Activated T-cell treated with anti-CD3 and anti-CD28 coated beads for 24 hours (primary cell): ENCODE results near the gene GABARAP.

Source experiments
- DNase-seq: peaks from one replicate; pipeline ENCODE4 v3.0.0-alpha.2; 2020; ENCODE audit warnings: low read depth

Gene GABARAP

DNA sequence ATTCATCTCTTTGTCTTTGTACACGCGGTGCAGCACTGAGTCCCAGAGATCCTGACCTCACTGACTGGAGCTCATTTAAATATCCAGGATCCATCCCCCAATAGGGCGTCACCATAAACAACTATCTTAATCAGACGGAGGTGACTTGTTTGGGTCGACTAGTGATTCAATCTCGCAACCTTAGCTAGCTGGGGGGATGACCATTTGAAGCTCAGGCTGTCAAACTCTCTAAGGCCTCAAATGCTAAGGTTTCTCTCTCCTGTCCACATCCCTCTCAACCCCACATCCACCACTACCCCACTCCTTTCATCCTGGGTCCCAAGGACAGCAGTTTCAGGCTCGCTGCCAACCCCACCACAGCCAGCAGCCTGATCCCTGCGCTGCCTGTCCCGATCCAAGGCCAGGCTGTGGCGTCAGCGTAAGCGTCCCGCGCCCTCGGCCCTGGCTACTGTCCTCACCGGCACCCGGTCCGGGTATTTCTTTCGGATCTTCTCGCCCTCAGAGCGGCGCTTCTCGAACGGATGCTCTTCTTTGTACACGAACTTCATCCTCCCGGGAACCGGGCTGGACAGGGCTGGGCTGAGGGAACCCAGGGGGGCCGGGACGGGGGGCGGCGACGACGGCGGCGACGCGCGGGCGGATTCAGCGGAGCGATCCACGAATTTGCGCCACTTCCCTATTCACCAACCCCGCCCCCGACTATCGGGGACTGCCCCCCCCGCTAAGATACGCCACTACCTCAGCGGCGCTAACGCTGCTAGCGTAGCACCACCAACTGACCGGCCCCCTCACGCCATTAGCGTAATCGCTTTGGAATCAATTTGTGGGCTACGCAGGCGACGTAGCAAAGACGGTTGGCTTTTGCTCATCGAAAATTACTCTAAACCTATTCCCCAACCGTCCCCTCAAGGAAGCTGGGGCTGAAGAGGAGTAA is at the start of gene GABARAP:
Gene GABARAP (minus strand): TSS at position 667 of the 934 bp plus-strand sequence. CDS start 119 bp downstream, at position 548.
- DNase-seq = peak; percentile 90

DNA sequence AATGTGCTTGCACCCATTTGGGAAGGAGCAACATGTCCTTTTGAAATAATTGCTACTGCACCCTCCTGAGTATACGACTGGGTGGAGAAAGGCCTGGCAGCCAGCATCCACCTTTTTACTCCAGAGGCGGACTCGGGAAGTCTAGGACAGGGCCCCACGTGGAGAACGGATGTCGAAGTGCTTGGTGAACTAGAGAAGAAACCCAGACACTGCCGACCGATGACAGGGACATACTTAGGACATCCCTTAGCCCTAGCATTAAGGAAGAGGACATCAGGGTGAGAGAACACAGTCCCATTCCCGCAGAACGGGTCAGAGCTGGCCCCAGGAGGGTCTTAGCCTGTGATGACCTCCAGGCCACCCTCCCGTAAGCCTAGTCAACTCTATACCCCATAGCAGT is 48.4 kb upstream of the GABARAP start:
- no peak for DNase-seq

DNA sequence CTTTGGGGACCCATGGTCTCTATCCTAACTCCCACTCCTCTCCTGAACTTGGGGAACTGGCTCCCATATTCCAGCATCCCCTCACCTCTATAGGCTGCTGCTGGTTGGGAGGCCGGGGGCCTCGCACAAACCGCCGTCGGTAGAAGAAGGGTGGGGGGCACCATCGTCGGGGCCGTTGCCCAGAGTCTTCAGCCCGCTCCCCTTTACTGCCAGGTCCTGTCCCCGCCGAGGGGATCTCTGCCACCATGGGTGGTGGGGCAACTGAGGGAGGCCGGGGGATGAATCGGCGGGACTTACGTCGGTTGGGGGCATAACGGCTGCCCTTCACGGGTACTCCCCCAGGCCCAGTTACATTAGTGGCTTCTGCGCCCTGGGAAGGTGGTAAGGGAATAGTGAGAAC is 47.9 kb upstream of the GABARAP start:
- DNase-seq = no peak

DNA sequence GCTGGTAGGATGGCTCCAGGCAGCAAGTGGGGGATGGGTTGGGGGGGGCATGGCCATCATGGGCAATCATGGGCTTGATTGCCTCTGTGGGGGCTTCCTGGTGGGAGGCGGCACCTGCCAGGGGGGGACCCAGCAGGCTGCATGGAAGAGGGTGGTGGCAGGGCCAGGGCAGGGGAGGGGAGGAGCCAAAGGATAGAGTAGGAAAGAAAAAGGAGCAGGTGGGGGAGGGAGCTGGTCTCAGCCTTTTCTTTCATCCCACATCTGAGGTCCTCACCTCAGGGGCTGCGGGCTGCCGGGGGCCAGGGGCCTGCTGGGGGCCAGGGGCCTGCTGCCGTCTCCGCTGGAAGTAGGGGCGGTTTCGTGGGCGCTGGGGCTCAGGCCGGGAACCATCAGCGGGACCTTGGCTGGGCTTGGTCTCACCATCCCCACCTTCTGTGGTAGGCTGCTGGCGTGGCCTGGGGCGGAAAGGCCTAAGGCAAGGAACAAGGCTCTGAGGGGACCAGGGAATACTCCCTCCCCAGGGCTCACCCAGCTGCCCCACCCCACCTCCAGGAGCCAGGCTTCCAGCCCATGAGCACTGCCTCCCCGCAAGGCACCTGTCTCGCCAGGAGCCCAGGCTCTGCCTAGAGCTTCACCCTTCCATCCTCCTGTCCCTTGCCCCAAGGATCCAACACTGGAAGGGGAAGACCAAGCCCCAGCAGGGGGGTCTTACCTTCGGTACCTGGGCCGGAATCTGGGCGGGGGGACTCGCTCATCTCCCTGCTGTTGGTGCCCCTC is 47.2 kb upstream of the GABARAP start:
- DNase-seq = no peak

DNA sequence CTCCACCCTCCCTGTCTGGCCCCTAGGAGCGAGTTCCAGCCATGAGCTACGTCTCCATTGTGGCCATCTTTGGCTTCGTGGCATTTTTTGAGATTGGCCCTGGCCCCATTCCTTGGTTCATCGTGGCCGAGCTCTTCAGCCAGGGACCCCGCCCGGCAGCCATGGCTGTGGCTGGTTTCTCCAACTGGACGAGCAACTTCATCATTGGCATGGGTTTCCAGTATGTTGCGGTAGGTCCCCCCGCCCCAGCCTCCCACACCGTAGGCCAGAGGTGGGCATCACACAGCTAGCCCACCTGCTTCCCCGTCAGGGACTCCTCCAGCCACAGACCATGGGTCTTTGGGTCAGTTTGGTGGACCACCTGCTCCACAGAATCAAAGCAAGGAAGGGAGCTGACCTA is 43.4 kb upstream of the GABARAP start:
- DNase-seq = no peak

DNA sequence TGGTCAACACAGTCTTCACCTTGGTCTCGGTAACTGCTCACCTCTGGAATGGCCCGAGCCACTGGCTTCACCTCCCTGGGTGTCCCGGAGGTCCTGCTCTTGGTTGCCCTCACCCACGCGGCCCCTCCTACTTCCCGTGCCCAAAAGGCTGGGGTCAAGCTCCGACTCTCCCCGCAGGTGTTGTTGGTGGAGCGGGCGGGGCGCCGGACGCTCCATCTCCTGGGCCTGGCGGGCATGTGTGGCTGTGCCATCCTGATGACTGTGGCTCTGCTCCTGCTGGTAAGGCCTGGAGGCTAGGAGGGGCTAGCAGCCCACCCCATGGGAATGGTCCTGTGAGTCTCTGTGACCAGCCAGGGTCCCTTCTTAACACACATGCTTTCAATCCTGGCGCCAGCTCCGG is 42.7 kb upstream of the GABARAP start:
- DNase-seq = no peak

DNA sequence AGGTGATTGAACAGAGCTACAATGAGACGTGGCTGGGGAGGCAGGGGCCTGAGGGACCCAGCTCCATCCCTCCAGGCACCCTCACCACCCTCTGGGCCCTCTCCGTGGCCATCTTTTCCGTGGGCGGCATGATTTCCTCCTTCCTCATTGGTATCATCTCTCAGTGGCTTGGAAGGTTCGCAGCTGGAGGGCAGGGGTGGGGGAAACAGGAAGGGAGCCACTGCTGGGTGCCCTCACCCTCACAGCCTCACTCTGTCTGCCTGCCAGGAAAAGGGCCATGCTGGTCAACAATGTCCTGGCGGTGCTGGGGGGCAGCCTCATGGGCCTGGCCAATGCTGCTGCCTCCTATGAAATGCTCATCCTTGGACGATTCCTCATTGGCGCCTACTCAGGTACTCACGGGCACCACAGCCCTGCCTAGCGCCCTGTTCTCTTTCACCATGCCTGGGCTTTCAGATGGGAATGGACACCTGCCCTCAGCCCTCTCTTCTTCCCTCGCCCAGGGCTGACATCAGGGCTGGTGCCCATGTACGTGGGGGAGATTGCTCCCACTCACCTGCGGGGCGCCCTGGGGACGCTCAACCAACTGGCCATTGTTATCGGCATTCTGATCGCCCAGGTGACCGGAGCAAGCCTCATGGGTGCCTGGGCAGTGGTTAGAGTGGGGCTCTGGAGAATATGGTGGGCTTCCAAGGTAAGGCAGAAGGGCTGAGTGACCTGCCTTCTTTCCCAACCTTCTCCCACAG is 41.4 kb upstream of the GABARAP start:
- DNase-seq = no peak

DNA sequence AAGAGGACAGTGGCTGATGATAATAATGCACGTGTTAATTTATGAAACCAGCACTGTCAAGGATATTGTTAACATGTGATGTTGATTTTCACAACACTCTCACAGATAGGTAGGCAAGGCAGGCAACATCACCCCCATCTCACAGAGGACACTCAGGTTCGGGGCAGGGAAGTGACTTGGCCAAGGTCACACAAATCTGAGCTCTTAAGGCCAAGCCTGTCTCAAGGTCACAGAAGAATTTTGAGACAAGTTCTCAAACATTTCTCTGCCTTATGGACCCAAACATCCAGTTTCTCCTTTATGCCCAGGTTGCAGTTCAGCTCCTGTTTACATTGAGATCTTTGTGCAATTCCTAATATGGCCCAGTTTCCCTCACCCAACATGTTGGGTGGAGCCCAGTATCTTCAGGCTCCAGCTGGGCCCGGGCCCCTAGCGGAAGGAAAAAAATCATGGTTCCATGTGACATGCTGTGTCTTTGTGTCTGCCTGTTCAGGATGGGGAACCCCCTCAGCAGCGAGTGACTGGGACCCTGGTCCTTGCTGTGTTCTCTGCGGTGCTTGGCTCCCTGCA is 40.6 kb upstream of the GABARAP start:
- DNase-seq = no peak

DNA sequence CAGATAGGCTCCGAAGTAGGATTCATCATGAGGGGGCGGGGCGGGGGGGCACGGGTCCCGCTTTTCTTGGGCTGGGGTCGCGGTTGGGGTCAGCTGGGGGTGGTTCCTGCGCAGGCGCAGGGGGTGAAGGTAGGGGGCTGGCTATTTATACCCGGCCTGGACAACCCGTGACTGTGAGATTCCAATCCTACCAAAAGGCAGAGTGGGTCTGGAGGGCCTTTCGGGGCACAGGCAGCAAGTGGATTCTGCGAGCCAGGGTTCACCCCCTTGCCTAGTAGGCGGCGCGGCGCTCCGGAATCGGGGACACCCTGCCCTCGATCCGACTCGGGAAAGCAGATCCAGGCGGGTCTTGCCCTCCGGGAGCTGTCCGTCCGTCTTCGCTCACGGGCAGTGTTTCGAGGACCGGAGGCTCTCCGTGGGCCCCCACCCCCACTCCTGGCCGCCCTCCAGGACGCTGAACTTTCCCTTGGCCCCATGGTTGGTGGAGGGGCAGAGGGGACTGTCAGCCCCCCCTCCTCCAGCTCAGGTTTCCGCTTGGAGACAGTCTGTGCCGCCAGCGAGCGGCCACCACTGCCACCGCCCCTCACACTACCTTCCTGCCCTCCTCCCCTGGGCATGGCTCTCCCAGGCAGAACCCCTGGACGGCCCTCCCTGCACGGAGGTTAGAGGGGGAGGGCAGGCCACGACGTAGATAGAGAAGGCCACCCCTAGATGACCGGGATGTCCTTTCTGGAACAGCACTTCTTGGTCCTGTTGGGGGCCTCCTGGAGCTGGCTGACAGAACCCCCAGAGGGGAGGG is 39.9 kb upstream of the GABARAP start:
- DNase-seq = no peak

DNA sequence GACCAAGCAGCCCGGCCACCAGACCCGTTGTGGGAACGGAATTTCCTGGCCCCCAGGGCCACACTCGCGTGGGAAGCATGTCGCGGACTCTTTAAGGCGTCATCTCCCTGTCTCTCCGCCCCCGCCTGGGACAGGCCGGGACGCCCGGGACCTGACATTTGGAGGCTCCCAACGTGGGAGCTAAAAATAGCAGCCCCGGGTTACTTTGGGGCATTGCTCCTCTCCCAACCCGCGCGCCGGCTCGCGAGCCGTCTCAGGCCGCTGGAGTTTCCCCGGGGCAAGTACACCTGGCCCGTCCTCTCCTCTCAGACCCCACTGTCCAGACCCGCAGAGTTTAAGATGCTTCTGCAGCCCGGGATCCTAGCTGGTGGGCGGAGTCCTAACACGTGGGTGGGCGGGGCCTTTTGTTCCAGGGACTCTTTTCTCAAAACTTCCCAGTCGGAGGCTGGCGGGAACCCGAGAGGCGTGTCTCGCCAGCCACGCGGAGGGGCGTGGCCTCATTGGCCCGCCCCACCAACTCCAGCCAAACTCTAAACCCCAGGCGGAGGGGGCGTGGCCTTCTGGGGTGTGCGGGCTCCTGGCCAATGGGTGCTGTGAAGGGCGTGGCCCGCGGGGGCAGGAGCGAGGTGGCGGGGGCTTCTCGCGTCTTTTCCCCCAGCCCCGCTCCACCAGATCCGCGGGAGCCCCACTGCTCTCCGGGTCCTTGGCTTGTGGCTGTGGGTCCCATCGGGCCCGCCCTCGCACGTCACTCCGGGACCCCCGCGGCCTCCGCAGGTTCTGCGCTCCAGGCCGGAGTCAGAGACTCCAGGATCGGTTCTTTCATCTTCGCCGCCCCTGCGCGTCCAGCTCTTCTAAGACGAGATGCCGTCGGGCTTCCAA is 39.1 kb upstream of the GABARAP start, which contains the start of gene SLC2A4:
Gene SLC2A4 (plus strand): TSS at position 645 of the 879 bp plus-strand sequence. CDS start 217 bp downstream, at position 862.
- DNase-seq = peak; percentile 89

DNA sequence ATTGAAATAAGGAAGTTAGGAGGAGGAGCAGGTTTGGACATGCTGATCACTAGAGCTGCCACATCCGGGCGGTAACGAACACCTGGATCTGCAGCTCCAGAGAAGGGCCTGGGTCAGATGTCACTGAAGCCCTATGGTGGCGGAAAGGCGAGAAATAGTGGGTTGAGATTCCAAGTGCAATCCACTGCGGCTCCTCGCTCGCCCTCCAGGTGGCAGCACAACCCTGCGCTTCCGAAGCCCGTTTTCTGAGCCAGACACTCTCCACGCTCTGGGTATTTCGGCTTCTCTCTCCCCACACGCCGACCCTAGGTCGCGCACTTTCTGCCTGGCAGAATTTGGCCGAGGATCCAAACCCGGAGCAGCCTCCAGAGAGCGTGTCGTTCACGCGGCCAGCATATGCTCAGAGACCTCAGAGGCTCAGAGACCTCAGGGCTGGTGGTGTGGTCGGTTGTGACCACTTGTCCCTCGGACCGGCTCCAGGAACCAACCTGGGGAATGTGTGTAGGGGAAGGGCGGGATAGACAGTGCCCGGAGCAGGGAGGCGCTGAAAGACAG is 38.3 kb upstream of the GABARAP start:
- peak; percentile 78 for DNase-seq

DNA sequence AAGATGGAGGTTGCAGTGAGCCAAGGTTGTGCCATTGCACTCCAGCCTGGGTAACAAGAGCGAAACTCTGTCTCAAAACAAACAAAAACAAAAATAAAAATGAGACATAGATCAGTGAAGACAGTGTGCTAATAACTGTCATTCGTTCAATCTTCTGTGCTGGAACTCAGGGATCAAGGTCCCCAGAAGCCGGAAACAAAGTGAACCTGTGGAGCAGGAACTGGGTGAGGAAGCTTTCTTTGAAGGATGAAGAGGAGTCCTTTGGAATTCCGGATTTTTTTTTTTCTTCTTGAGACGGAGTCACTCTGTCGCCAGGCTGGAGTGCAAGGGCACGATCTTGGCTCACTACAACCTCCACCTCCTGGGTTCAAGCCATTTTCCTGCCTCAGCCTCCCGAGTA is 37.2 kb upstream of the GABARAP start:
- no peak for DNase-seq

DNA sequence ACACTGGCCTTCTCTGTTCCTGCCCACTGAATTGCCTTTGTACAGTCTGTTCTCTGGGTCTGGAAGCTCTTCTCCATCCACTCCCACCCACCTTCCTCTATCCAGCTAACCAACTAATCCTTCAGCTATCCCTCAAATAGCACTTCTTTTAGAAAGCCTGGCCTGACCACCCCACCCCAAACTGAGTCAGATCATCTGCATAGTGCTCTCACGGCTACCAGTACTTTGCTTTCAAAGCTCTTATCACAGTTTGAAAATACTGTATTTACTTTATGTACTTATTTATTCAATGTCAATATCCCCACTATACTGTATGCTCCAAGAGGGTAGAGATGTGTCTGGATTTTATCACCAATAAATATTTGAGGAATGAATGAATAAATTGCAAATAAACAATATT is 24.5 kb upstream of the GABARAP start:
- DNase-seq = no peak

DNA sequence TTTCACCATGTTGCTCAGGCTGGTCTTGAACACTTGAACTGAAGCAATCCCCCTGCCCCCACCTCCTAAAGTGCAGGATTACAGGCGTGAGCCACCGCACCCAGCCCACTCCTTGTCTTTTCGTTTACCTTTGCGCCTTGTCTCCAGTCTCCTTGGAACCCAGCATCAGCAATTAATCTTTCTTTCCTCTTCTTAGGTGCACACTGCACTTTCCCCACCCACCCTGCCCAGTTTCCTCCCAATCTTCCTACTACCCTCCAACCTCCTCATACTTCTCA is 21.5 kb upstream of the GABARAP start:
- no peak for DNase-seq

DNA sequence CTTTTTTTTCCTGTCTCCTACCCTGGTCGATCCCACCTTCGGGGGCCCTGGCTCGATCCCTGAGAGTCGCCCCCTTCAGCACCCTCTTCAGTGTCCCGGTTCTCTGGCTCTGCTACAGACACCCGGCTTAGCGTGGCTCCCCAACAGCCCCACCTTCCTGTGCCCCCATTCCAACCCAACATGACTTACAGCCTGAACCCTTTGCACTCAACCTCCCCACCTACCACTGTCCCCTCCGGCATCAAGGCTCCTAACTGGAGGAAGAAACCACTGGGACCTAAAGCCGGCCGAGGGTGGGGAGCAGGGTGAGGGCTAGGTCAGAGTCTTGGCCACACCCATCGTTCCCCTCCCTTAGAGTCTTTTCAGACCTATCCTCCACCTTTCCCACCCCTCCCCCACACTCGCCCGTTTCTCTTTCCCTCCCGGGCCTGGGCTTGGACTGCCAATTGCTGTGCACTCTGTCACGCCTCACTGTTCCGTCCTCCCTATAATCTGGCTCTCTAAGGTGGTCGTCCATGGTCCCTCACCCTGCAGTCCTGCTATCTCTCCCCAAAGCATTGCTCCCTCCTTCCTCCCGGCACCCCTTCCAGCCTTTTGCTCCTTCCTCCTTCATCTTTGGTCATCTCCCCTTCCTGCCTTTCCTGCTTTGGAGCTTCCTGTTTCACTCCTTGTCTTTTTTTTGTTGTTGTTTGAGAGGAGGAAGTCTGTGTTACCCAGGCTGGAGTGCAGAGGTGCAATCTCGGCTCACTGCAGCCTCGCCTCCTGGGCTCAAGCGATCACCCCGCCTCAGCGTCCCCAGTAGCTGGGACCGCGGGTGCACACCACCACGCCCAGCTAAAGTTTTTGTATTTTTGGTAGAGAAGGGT is 20.9 kb upstream of the GABARAP start:
- DNase-seq = no peak

DNA sequence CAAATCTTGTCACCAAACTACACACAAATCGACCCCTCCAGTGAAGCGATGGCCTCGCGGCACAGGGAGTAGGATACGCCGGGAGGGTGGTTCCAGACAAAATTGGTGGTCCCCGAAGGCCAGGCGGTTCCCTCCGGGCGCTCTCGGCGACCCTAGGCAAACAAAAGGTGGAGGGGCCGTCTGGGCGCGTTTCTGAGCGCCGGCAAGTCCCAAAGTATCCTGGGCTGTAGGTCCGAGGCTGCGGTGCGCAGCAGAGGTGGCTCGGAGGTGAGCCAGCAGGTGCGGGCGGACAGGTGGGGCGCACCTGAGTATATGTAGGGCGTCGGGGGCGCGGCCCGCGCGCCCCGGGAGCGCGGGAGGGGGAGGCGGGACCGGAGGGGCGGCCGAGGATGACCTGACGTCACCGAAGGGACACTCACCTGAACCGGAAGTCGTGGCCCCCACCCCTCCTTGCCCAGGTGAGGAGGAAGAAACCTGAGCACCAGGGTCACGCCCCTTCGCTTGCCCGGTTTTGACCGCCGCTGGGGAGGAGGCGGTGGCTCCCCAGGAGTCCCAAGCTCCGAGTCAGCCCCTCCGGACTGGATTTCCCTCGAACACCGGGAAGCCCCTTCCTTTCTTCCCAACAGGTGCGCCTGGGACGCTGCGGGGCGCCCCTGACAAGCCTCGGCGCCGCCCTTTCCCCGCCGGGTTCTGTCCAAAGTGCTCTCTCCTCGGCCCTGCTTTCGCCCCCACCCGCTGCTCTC is 20.1 kb upstream of the GABARAP start, which contains the start of gene CLDN7:
Gene CLDN7 (minus strand): TSS at position 287 of the 743 bp plus-strand sequence. CDS start 435 bp downstream, outside the sequence.
- no peak for DNase-seq

DNA sequence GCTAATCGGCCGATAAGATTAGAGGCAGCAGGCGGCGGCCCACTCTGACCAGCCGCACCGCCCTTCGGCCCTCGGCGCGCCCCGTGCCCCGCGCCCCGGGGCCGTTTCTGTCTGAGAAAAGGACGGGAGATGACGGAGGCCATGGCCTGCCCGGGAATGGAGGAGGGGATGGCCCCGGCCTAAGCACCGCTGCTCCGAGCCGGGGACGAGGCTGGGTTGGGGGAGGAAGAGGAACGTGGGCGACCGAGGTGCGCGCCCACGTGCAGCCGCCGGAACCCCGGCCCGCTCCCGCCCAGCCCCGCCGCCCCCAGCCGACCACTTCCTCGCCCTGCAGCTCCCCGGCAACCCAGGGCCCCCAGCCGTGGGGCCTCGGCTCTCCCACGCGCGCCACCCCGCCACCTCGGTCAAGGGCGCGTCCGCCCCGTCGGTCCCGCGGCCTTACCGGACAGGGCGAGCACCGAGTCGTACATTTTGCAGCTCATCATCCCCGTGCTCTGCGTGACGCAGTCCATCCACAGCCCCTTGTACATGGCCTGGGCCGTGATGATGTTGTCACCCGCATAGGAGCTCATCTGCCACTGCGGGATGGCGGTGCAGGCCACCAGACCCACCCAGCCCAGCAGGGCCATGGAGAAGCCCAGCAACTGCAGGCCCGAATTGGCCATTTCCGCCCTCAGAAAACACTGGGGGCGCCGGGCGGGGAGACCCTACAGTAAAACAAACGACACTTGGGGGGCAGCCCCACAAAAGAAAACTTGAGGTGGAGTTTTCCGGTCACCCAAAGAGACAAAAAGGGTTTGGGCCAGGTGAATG is 19.3 kb upstream of the GABARAP start:
- DNase-seq = no peak
